GM18517 (cell line): Measurements from ENCODE around the gene SCD.
"Not testable (repeated sequence)": the region's sequence is repeated elsewhere in the genome, so short reads cannot be mapped to it uniquely, and the experiment has no call there.

Experiments used
- ATAC-seq: cut with Tn5 transposase; IDR thresholded peaks from one replicate; pipeline ENCODE4 v1.9.1; 2021; ENCODE audit warnings: mild to moderate bottlenecking, moderate library complexity; ENCODE audit not compliant: unreplicated experiment

The SCD gene

GRCh38 chr10:100346765-100347567, at the start of gene SCD:
Gene SCD (plus strand): TSS chr10:100347233. CDS start chr10:100347505, 272 bp downstream.
- ATAC-seq = peak; percentile 93

DNA sequence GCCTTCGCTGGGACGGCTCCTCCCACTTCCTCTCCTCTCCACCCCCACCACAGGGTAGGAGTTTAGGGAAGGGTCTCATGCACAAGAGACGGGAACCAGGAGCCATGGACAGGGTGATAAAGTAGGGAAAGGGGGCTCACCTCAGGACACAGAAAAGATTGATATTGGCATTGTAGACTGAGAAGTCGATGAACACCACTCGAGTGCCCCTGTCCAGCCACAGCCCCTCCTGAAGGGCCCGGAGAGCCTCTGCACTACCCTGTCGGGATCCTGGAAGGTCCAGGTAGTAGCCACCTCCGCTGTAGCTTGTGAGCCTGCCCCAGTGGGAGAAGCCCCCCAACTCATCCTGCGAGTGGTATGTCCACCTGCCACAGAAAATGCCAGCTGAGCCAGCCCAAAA, 49.8 kb upstream of the SCD start:
- no peak for ATAC-seq

DNA sequence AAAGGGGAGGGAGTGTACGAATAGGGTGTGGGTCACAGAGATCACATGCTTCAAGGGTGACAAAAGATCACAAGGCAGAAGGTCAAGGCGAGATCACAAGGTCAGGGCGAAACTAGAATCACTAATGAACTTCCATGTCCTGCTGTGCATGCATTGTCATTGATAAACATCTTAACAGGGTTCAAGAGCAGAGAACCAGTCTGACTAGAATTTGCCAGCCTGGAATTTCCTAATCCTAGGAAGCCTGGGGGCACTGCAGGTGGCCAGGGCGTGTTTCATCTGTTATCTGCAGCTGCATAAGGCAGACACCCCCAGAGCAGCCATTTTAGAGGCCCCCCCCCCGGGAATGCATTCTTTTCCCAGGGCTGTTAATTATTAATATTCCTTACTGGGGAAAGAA, 45.9 kb upstream of the SCD start:
- ATAC-seq = not testable (repeated sequence)

GRCh38 chr10:100303724-100304319, 43.2 kb upstream of the SCD start:
- no peak for ATAC-seq

- ATAC-seq = no peak
These were observed 42.6 kb upstream of the SCD start for GRCh38 chr10:100304414-100304813.

DNA sequence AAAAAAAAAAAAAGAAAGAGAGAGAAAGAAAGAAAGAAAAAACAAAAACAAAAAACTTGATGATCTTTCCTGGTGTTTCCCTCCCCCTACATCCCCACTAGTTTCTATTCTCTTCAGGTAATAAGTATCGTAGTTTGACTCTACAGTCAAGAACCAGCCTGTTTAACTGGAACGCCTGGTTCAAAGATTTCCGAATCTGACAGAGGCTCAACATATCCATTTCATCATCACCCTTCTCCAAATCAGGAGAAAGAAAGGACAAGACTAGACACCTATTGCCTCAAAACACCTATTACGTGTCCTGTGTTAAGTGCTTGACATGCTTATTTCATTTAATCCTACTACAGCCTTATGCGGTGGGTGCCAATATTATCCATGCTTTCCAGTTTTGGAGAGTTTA, 40.2 kb upstream of the SCD start:
- ATAC-seq = no peak

GRCh38 chr10:100307684-100308083, 39.3 kb upstream of the SCD start:
- ATAC-seq = no peak

GRCh38 chr10:100311298-100311697, 35.7 kb upstream of the SCD start:
- no peak for ATAC-seq

DNA sequence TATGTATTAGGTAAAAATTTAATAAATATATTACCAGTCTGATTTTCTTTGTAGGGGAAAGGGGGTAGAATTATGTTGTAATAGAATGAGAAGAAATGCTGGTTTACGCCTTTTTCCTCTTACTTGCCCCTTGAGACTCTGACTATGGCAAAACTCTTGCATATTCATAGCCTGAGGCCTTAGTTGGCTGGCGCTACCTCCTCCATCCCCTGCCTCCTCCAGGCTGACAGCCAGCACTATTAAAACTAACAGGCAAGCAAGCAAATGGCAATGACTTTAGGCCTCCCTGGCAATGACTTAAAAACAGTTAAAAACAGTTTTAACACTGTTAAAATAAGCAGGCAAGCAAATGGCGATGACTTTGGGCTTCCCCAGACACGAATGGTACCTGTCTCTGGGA, 31.4 kb upstream of the SCD start:
- ATAC-seq = no peak

DNA sequence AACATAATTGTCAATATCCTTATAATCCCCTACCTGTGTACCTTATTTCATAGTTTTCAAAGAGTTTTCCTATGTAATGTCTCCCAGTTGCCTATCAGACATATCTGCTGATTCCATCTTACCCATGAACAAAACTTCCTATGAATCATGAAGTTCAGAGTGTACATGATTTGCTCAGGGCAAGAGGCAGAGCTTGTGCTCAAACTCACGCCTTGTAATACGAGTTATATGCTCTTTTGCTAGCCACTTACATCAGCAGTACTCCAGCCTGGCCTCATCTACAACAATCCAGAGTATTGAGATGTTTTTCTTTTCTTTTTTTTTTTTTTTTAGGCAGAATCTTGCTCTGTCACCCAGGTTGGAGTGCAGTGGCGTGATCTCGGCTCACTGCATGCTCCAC, 28.8 kb upstream of the SCD start:
- ATAC-seq = no peak

- no peak for ATAC-seq
These were observed 27.2 kb upstream of the SCD start for GRCh38 chr10:100319707-100320402.

- ATAC-seq = no peak
These were observed 21.9 kb upstream of the SCD start for GRCh38 chr10:100325158-100325557.

GRCh38 chr10:100327007-100327717, 19.9 kb upstream of the SCD start:
- ATAC-seq = peak; percentile 99

- no peak for ATAC-seq
These were observed 19.4 kb upstream of the SCD start for GRCh38 chr10:100327718-100328009.

GRCh38 chr10:100328198-100328597, 18.8 kb upstream of the SCD start:
- ATAC-seq = no peak

GRCh38 chr10:100330079-100330478, 17.0 kb upstream of the SCD start, which contains the start of gene PKD2L1:
Gene PKD2L1 (minus strand): TSS chr10:100330228. CDS start chr10:100330103, 125 bp downstream.
- no peak for ATAC-seq

DNA sequence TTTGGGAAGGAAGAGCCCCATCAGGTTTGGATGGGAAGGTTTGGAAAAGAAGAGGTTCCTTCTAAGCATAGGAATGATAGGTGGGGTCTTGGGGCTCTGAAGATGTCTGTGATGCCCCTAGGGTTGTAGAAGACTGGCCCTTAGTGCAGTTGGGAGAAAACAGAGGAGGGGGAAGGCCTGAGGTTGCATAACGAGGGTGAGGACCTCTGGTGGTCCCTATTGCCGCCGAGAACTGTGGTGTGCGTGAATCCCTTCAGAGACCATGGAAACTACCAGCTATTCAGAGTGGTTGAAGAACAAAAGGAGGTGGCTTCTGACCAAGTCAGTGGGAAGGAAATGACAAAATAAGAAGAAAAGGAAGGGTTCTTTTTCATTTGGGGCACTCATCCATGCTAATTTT, 13.9 kb upstream of the SCD start:
- no peak for ATAC-seq

GRCh38 chr10:100333661-100334440, 13.2 kb upstream of the SCD start:
- ATAC-seq = no peak

- no peak for ATAC-seq
These were observed 12.3 kb upstream of the SCD start for GRCh38 chr10:100334762-100335161.

- peak; percentile 57 for ATAC-seq
These were observed 8.5 kb upstream of the SCD start for GRCh38 chr10:100338434-100339036.
